Osteocyte (in vitro differentiated cells): ENCODE results near the gene KCNN1. TPM values are rescaled to one million over a fixed set of nuclear protein-coding genes. Genes with fewer than 3 reads are reported as not detected.

Source experiments
- DNase-seq: peaks from one replicate; pipeline ENCODE4 v3.0.0; 2021; ENCODE audit warnings: mixed read lengths; ENCODE audit not compliant: unreplicated experiment; ENCODE audit errors: extremely low spot score
- H3K27ac Mint-ChIP-seq: one replicate; pipeline ENCODE4 v1.8.0; 2021; ENCODE audit warnings: mild to moderate bottlenecking, mixed read lengths; ENCODE audit not compliant: unreplicated experiment
- H3K27me3 Mint-ChIP-seq: one replicate; pipeline ENCODE4 v1.8.0; 2021; ENCODE audit warnings: mixed read lengths; ENCODE audit not compliant: unreplicated experiment
- H3K36me3 Mint-ChIP-seq: one replicate; pipeline ENCODE4 v1.8.0; 2021; ENCODE audit warnings: mixed read lengths; ENCODE audit not compliant: unreplicated experiment
- H3K4me1 Mint-ChIP-seq: one replicate; pipeline ENCODE4 v1.8.0; 2021; ENCODE audit warnings: mixed read lengths; ENCODE audit not compliant: unreplicated experiment
- H3K4me3 Mint-ChIP-seq: one replicate; pipeline ENCODE4 v1.8.0; 2021; ENCODE audit warnings: mild to moderate bottlenecking, moderate library complexity, mixed read lengths; ENCODE audit not compliant: unreplicated experiment
- H3K9me3 Mint-ChIP-seq: one replicate; pipeline ENCODE4 v1.8.0; 2021; ENCODE audit warnings: mixed read lengths; ENCODE audit not compliant: unreplicated experiment
- CTCF ChIP-seq: fragments of 200-600 bp; sonication (generic); IDR thresholded peaks from 2 replicates; pipeline ENCODE4 v1.5.0; 2021; ENCODE audit warnings: antibody characterized with exemption, mild to moderate bottlenecking, moderate library complexity
- total RNA-seq: library from RNA; stranded (reverse); gene quantifications from 2 replicates; pipeline ENCODE4 v1.2.1, GENCODE V29; 2021

KCNN1 gene
- total RNA-seq, 1 donor from 2014 or later = not detected

- H3K27me3 Mint-ChIP-seq = peaks cover 69% of the 10 kb centered on the region
- DNase-seq = no peak
- TF ChIP-seq CTCF = no peak
- no peak overlapping the region for H3K27ac Mint-ChIP-seq
- H3K9me3 Mint-ChIP-seq = no peaks in the 10 kb centered on the region
- no peak overlapping the region for H3K4me3 Mint-ChIP-seq
- no peaks in the 10 kb centered on the region for H3K36me3 Mint-ChIP-seq
- H3K4me1 Mint-ChIP-seq = peaks cover 25% of the 10 kb centered on the region
These were observed 13.0 kb upstream of the KCNN1 start for GRCh38 chr19:17953869-17954268.

DNA sequence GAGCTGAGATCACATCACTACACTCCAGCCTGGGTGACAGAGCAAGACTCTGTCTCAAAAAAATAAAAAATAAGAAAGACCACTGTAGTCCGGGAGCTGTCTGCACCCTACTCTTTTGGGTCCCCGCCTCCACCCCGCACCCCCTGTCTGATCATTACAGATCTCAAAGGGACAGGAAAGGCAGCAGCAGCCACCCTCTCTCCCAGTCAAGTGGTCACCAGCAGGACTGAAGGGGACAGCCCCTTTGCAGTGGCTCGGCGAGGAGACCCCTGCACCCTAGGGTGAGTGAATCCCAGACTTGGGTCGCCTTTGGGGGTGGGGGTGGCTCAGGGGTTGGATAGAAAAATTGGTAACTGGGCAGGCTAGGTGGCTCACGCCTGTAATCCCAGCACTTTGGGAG, 12.5 kb upstream of the KCNN1 start:
- no peaks in the 10 kb centered on the region for H3K36me3 Mint-ChIP-seq
- H3K4me3 Mint-ChIP-seq = no peak overlapping the region
- peaks cover 65% of the 10 kb centered on the region for H3K27me3 Mint-ChIP-seq
- no peaks in the 10 kb centered on the region for H3K9me3 Mint-ChIP-seq
- no peak for DNase-seq
- H3K4me1 Mint-ChIP-seq = peaks cover 22% of the 10 kb centered on the region
- no peak for TF ChIP-seq CTCF
- H3K27ac Mint-ChIP-seq = no peak overlapping the region

GRCh38 chr19:17957149-17957849, 9.6 kb upstream of the KCNN1 start:
- Mint-ChIP-seq H3K9me3 (no peaks in the 10 kb centered on the region), H3K4me1 (peaks cover 1% of the 10 kb centered on the region), H3K27ac (no peak overlapping the region), H3K4me3 (no peak overlapping the region), H3K27me3 (peaks cover 50% of the 10 kb centered on the region), H3K36me3 (no peaks in the 10 kb centered on the region)
- no peak for DNase-seq
- no peak for TF ChIP-seq CTCF

DNA sequence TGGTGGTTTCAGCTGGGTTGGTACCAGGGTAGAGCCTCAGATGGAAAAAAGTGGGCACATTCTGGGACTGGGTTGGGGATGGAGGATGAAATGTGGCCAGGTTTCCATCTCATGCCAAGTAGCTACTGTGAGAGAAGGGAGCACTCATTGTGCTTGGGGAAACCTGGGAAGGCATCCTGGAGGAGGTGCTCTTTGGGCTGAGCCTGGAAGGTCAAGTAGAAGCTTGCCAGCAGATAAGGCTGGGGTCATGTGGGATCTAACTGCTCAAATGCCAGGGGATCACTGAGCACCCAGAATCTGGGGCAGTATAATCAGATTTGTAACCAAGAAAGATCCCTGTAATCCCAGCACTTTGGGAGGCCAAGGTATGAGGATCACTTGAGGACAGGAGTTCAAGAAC, 9.0 kb upstream of the KCNN1 start:
- no peak for DNase-seq
- Mint-ChIP-seq H3K27me3 (peaks cover 45% of the 10 kb centered on the region), H3K27ac (no peak overlapping the region), H3K9me3 (no peaks in the 10 kb centered on the region), H3K4me1 (no peaks in the 10 kb centered on the region), H3K36me3 (no peaks in the 10 kb centered on the region), H3K4me3 (no peak overlapping the region)
- TF ChIP-seq CTCF = no peak

- Mint-ChIP-seq H3K4me1 (peaks cover 7% of the 10 kb centered on the region), H3K27ac (no peak overlapping the region), H3K4me3 (no peak overlapping the region), H3K9me3 (no peaks in the 10 kb centered on the region), H3K36me3 (no peaks in the 10 kb centered on the region), H3K27me3 (peaks cover 52% of the 10 kb centered on the region)
- no peak for DNase-seq
- TF ChIP-seq CTCF = no peak
These were observed 2.8 kb upstream of the KCNN1 start for GRCh38 chr19:17963936-17964691.
